KOPT-K1 (cell line): ENCODE data around the gene ARFGAP1.
"Not testable (repeated sequence)": the region's sequence is repeated elsewhere in the genome, so short reads cannot be mapped to it uniquely, and the experiment has no call there.

Source experiments
- H3K27ac ChIP-seq: fragments of 200-600 bp; sonication (generic); 2 replicates; pipeline ENCODE4 v1.5.1; 2016; ENCODE audit warnings: antibody characterized with exemption, mild to moderate bottlenecking, low read depth, low read length; ENCODE audit not compliant: poor library complexity, severe bottlenecking
- H3K36me3 ChIP-seq: fragments of 200-600 bp; sonication (generic); 2 replicates; pipeline ENCODE4 v1.5.1; 2017; ENCODE audit warnings: antibody characterized with exemption, mild to moderate bottlenecking, low read length, moderate library complexity; ENCODE audit not compliant: insufficient read depth
- H3K9me3 ChIP-seq: fragments of 200-600 bp; sonication (generic); 2 replicates; pipeline ENCODE4 v1.5.1; 2017; ENCODE audit warnings: antibody characterized with exemption, low read length, mild to moderate bottlenecking; ENCODE audit not compliant: insufficient read depth, poor library complexity, severe bottlenecking

The ARFGAP1 gene

DNA sequence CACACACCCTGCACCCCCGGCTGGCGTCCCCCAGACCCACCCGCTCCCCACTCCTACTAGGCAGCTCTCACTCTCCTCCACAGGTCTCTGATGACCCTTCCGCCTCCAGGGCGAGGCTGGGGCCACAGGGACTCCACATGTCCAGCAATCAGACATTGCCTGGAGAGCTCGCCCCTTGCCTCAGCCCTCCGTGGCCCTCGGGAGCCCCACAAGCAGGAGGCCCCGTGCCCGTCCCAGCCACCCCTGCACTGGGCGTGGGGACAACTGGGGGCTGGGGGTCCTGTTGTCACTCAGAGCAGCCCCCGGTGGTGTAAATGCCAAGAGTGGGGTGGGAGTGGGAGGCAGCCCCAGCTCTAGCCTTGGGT lies 21.9 kb downstream of the ARFGAP1 start:
- Histone ChIP-seq H3K9me3 (no peaks in the 10 kb centered on the region), H3K27ac (no peak overlapping the region), H3K36me3 (peaks cover 11% of the 10 kb centered on the region; the same call in 1 of the 2 replicates)

GRCh38 chr20:63295018-63295417 lies 22.4 kb downstream of the ARFGAP1 start:
- H3K36me3 ChIP-seq = peaks cover 6% of the 10 kb centered on the region; the same call in 1 of the 2 replicates
- no peak overlapping the region for H3K27ac ChIP-seq
- no peaks in the 10 kb centered on the region for H3K9me3 ChIP-seq

DNA sequence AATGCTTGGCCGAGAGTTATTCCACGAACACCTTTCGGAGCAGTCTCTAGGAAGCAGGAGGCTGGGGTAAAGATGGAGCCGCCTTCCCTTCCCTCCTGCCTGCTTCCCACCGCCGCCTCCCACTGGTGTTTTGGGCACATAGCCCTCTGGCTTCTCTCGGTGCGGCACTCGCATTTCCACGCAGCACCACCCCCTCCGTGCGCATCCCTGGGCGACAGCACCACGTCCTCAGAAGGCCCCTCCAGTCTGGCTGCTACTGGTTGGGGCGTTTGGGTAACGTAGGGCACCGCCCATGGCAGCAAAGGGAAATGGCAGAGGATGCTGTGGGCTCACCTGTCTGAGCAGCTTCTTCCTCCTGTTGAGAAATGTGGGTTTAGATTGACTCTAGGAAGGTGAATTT lies 22.8 kb downstream of the ARFGAP1 start:
- H3K9me3 ChIP-seq = no peaks in the 10 kb centered on the region
- H3K27ac ChIP-seq = no peak overlapping the region
- peaks cover 3% of the 10 kb centered on the region; the same call in 1 of the 2 replicates for H3K36me3 ChIP-seq

DNA sequence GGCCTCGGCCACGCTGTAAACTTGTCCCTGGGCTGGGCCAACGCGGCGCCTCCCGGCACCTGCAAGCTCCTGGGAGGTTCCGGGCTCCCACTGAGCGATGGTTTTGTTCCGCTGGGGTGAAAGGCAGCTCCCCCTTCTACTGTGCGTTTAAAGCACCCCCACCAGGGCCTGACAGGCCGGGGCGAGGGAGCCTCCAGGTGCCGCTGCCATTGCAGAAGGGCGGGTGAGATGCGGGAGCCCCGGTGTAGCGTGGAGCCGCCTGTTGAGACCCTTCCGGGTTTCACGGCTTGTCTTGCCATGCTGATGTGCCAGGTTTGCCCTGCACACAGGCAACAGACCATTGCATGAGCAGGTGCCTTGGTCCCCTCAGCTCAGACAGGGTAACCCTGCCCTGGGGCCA lies 23.2 kb downstream of the ARFGAP1 start:
- Histone ChIP-seq H3K27ac (no peak overlapping the region), H3K9me3 (no peaks in the 10 kb centered on the region), H3K36me3 (no peaks in the 10 kb centered on the region)

DNA sequence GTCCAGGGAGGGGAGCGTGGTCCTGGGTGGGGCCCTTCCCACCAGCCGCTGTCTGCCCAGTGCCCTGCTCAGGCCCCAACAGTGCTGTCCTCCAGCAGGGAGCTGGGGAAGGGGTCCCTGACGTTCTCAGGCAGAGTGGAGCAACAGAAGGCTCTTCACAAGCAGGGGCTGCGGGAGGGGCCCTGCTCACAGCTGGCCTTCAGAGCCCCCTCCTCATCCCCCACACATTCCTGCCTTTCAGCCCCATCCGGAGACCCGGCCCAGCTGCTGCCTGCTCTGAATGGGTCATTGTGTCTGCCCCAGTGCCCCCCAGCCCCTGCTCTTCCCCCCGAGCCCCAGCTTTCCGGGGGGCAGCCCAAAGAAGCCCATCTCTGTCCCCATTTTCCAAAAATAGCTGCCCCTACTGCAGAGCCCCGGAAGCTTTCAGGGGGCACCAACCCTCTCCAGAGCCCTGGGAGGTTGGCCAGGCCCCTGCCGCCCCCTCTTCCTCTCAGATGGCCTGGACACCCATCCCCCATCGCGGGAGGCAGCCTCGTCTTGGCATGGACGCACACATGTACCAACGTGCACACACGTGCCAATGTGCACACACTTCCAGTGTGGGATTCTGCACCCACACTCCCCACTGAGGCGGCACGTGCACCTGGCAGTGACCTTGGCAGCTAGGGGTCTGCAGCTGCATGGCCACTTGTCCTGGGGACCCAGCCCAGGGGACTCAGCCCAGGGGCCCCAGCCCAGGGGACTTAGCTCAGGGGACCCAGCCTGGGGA lies 24.1 kb downstream of the ARFGAP1 start:
- Histone ChIP-seq H3K36me3 (no peaks in the 10 kb centered on the region), H3K27ac (no peak overlapping the region), H3K9me3 (peaks cover 4% of the 10 kb centered on the region)

- no peak overlapping the region for H3K27ac ChIP-seq
- peaks cover 7% of the 10 kb centered on the region for H3K9me3 ChIP-seq
- H3K36me3 ChIP-seq = no peaks in the 10 kb centered on the region
Observed at GRCh38 chr20:63297371-63297781, 24.8 kb downstream of the ARFGAP1 start.

GRCh38 chr20:63297796-63298572 lies 25.4 kb downstream of the ARFGAP1 start:
- H3K36me3 ChIP-seq = no peaks in the 10 kb centered on the region
- no peak overlapping the region for H3K27ac ChIP-seq
- peaks cover 7% of the 10 kb centered on the region for H3K9me3 ChIP-seq

DNA sequence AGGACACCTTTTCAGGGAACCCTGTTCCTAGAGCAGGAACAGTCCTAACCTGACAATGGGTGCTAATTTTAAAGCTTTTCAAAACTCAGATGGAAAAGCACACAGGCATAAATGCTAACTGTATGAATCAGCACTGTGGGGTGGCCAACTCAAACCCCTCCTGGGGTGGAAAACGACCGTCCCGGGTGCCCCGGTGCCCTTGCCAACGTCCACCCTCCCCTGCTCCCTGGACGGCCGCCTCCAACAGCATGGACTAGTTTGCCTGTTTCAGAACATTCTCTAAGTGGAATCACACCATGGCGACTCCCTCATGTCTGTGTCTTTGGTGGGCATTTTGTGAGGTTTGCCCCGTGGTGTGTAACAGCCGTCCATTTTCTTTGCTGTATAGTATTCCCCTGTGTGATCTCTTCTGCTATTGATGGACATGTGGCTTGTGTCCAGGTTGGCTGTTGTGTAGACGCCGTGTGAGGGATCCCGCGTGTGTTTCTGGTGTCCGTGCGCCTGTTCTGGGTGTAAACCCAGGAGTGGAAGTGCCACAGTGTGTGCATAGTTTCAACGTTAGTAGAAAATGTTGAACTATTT lies 26.2 kb downstream of the ARFGAP1 start:
- no peaks in the 10 kb centered on the region for H3K36me3 ChIP-seq
- H3K9me3 ChIP-seq = peaks cover 7% of the 10 kb centered on the region
- H3K27ac ChIP-seq = no peak overlapping the region

GRCh38 chr20:63301671-63302070 lies 29.1 kb downstream of the ARFGAP1 start:
- H3K9me3 ChIP-seq = peaks cover 7% of the 10 kb centered on the region
- H3K36me3 ChIP-seq = no peaks in the 10 kb centered on the region
- H3K27ac ChIP-seq = no peak overlapping the region

GRCh38 chr20:63303095-63303666 lies 30.6 kb downstream of the ARFGAP1 start:
- H3K9me3 ChIP-seq = peaks cover 7% of the 10 kb centered on the region
- H3K27ac ChIP-seq = no peak overlapping the region
- H3K36me3 ChIP-seq = no peaks in the 10 kb centered on the region

DNA sequence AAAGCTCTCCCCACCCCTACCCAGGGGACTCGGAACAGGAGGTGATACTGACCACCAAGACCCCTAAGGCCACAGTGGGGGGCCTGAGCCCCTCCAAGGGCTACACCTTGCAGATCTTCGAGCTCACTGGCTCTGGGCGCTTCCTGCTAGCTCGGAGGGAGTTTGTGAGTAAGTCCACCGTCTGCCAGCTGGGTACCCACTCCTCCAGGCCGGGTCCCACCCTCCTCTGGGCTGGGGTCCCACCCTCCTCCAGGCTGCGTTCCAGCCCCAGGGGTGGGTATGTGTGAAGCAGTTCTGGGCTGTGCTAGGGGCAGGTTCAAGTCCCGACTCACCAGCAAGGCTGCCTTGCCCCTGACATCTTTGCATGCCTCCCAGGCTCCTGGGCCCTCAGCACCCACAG lies 32.8 kb downstream of the ARFGAP1 start:
- Histone ChIP-seq H3K36me3 (no peaks in the 10 kb centered on the region), H3K27ac (no peak overlapping the region), H3K9me3 (peaks cover 7% of the 10 kb centered on the region)

- not testable (repeated sequence) for H3K36me3 ChIP-seq, H3K27ac ChIP-seq, H3K9me3 ChIP-seq
Observed at GRCh38 chr20:63305933-63306672, 33.5 kb downstream of the ARFGAP1 start.

GRCh38 chr20:63306673-63307537 lies 34.3 kb downstream of the ARFGAP1 start:
- Histone ChIP-seq H3K36me3 (no peaks in the 10 kb centered on the region), H3K27ac (no peak overlapping the region), H3K9me3 (peaks cover under 1% of the 10 kb centered on the region)
